GM23248 (cell line): ENCODE results near the gene CYP27C1.

Experiments
- EZH2 ChIP-seq: fragments of 200-600 bp; sonication (generic); IDR thresholded peaks from 2 replicates; pipeline ENCODE4 v1.6.1; 2018; ENCODE audit warnings: antibody characterized with exemption, mild to moderate bottlenecking; ENCODE audit not compliant: insufficient read depth, poor library complexity, severe bottlenecking
- EZH2phosphoT487 ChIP-seq: fragments of 200-600 bp; sonication (generic); IDR thresholded peaks from 2 replicates; pipeline ENCODE4 v1.6.1; 2018; ENCODE audit warnings: antibody characterized with exemption, moderate library complexity, mild to moderate bottlenecking, low read depth; ENCODE audit not compliant: insufficient read depth

- TF ChIP-seq EZH2 (no peak), EZH2phosphoT487 (no peak)
Measured at GRCh38 chr2:127208313-127208712, 11.8 kb downstream of the CYP27C1 start.
